GM18499 (cell line): ENCODE data around the gene PABPN1.
"Not testable (repeated sequence)": the region's sequence is repeated elsewhere in the genome, so short reads cannot be mapped to it uniquely, and the experiment has no call there.

Source experiments
- ATAC-seq: cut with Tn5 transposase; IDR thresholded peaks from one replicate; pipeline ENCODE4 v1.9.1; 2021; ENCODE audit warnings: moderate number of reproducible peaks; ENCODE audit not compliant: insufficient read depth, unreplicated experiment

PABPN1 gene

GRCh38 chr14:23324993-23325392, 3.7 kb downstream of the PABPN1 start:
- ATAC-seq: no peak

GRCh38 chr14:23325746-23326145, 4.5 kb downstream of the PABPN1 start:
- ATAC-seq: not testable (repeated sequence)

- ATAC-seq: no peak
Observed at GRCh38 chr14:23326491-23327332, 5.5 kb downstream of the PABPN1 start.

- ATAC-seq: no peak
Observed at GRCh38 chr14:23327947-23328744, 6.9 kb downstream of the PABPN1 start.

GRCh38 chr14:23335623-23336022, 14.4 kb downstream of the PABPN1 start:
- no peak for ATAC-seq

- ATAC-seq: no peak
Observed at GRCh38 chr14:23339506-23340268, 18.4 kb downstream of the PABPN1 start.

GRCh38 chr14:23344481-23344880, 23.2 kb downstream of the PABPN1 start:
- no peak for ATAC-seq

- no peak for ATAC-seq
Observed at GRCh38 chr14:23345987-23346692, 24.9 kb downstream of the PABPN1 start.

GRCh38 chr14:23346693-23347405, 25.6 kb downstream of the PABPN1 start:
- ATAC-seq: no peak

- no peak for ATAC-seq
Observed at GRCh38 chr14:23347406-23348296, 26.4 kb downstream of the PABPN1 start.

- ATAC-seq: no peak
Observed at GRCh38 chr14:23348297-23348655, 27.0 kb downstream of the PABPN1 start.

GRCh38 chr14:23349156-23349845, 28.0 kb downstream of the PABPN1 start:
- ATAC-seq: no peak

- no peak for ATAC-seq
Observed at GRCh38 chr14:23351681-23352505, 30.6 kb downstream of the PABPN1 start.

- ATAC-seq: no peak
Observed at GRCh38 chr14:23352506-23353432, 31.5 kb downstream of the PABPN1 start, which contains the start of gene SLC22A17. Gene SLC22A17, minus strand, starts transcription at chr14:23352887.

- ATAC-seq: no peak
Observed at GRCh38 chr14:23353433-23353780, 32.1 kb downstream of the PABPN1 start.

GRCh38 chr14:23354990-23355389, 33.7 kb downstream of the PABPN1 start:
- no peak for ATAC-seq
